ENCODE results near the gene LYPD6B. TPM values are rescaled to one million over a fixed set of nuclear protein-coding genes. Genes with fewer than 3 reads are reported as not detected.

Gene LYPD6B
- total RNA-seq, 1 donor: 2.5 TPM

DNA sequence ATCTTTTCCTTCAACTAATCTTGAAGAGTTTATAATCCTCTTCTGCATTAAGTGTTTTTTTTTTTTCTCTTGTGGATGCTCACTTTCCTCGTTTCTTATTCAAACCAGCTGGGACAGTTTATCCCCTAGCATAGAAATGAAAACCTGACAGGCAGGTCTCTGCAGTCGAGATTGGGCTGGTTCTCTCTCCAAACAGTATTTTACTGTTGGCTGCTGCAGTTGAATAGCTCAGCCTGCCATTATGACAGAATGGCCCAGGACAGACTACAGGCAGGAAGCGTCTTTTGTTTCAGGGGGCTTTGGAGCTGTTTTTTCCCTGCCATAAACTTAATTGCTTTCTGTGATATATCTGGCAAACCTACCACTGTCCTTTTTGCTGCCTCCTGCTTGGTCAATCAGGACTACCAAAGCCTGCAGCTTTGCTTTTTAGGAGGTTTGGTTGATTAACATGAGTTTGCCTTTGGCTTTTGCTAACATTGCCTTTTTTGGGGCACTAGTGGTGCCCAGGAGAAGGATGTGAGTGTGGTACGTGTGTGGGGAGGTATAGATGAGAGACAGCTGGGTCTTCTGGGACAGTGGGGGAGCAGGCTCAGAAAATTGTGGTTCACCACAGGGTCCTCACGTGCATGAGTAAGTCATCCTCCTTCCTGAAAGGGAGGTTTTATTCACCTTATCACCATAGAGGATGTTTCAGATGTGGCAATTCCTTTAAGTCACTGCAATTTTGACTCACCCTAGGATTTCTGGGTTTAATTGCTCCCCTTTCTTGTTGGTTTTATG is 128.7 kb downstream of the LYPD6B start:
- Histone ChIP-seq H3K9me3 (ENCODE audit: low read depth, low read length) (no peaks in the 10 kb centered on the region), H3K4me1 (ENCODE audit: insufficient read depth, low read length) (no peaks in the 10 kb centered on the region), H3K79me2 (ENCODE audit: insufficient read depth, low read length) (no peaks in the 10 kb centered on the region), H4K20me1 (ENCODE audit: insufficient read depth, low read length) (no peaks in the 10 kb centered on the region), H3K36me3 (ENCODE audit: insufficient read depth, low read length) (no peaks in the 10 kb centered on the region), H3K27ac (ENCODE audit: low read depth, low read length) (no peak overlapping the region), H3K4me2 (ENCODE audit: insufficient read depth, low read length) (no peak overlapping the region), H3K27me3 (ENCODE audit: insufficient read depth, low read length) (no peaks in the 10 kb centered on the region), H3K4me3 (ENCODE audit: insufficient read depth, low read length) (no peak overlapping the region), H2AFZ (ENCODE audit: low read length) (no peak overlapping the region)
- DNase-seq (ENCODE audit: insufficient read length, low spot score, missing footprints): peak; percentile 42
- TF ChIP-seq, protein P1, sequence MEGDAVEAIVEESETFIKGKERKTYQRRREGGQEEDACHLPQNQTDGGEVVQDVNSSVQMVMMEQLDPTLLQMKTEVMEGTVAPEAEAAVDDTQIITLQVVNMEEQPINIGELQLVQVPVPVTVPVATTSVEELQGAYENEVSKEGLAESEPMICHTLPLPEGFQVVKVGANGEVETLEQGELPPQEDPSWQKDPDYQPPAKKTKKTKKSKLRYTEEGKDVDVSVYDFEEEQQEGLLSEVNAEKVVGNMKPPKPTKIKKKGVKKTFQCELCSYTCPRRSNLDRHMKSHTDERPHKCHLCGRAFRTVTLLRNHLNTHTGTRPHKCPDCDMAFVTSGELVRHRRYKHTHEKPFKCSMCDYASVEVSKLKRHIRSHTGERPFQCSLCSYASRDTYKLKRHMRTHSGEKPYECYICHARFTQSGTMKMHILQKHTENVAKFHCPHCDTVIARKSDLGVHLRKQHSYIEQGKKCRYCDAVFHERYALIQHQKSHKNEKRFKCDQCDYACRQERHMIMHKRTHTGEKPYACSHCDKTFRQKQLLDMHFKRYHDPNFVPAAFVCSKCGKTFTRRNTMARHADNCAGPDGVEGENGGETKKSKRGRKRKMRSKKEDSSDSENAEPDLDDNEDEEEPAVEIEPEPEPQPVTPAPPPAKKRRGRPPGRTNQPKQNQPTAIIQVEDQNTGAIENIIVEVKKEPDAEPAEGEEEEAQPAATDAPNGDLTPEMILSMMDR (IDR thresholded peaks at IDR 0.05; ENCODE audit: extremely low read depth, low read depth, low read length): no peak

DNA sequence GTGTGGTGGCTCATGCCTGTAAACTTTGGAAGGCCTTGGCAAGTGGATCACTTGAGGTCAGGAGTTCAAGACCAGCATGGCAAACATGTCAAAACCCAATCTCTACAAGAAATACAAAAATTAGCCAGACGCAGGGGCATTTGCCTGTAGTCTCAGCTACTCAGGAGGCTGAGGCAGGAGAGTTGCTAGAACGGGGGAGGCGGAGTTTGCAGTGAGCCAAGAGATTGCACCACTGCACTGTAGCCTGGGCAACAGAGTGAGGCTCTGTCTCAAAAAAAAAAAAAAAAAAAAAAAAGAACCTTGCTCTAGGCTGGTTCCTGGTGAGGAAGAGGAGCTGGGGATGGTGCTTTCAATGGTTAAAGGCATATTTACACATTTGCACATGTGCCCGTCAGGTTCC is 129.4 kb downstream of the LYPD6B start:
- TF ChIP-seq, protein P1 (IDR thresholded peaks at IDR 0.05; ENCODE audit: extremely low read depth, low read depth, low read length): no peak
- H3K27me3 ChIP-seq (ENCODE audit: insufficient read depth, low read length): no peaks in the 10 kb centered on the region
- H3K4me2 ChIP-seq (ENCODE audit: insufficient read depth, low read length): no peak overlapping the region
- no peaks in the 10 kb centered on the region for H3K79me2 ChIP-seq (ENCODE audit: insufficient read depth, low read length)
- H3K9me3 ChIP-seq (ENCODE audit: low read depth, low read length): no peaks in the 10 kb centered on the region
- no peak overlapping the region for H3K4me3 ChIP-seq (ENCODE audit: insufficient read depth, low read length)
- H3K36me3 ChIP-seq (ENCODE audit: insufficient read depth, low read length): no peaks in the 10 kb centered on the region
- H4K20me1 ChIP-seq (ENCODE audit: insufficient read depth, low read length): no peaks in the 10 kb centered on the region
- H3K4me1 ChIP-seq (ENCODE audit: insufficient read depth, low read length): no peaks in the 10 kb centered on the region
- H2AFZ ChIP-seq (ENCODE audit: low read length): no peak overlapping the region
- no peak for DNase-seq (ENCODE audit: insufficient read length, low spot score, missing footprints)
- no peak overlapping the region for H3K27ac ChIP-seq (ENCODE audit: low read depth, low read length)

DNA sequence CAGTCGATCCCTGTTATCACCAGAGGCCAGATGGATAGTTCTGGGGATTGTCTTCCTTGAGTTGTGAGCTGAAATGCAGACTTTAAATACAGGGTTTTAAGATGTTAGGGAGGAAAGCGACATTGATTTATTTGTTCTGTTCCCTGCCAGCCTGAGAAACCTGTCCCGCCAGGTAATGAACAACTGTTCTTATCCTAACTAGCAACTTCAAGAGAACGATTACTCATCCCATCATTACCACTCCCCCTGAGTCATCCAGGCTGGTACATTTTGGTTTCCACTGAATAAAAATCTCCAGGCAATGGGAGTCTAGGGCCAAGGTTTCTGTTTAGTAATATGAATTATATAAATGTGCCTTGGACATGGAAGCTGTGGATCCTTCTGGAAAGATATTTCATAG is 131.2 kb downstream of the LYPD6B start:
- no peak overlapping the region for H3K27ac ChIP-seq (ENCODE audit: low read depth, low read length)
- DNase-seq (ENCODE audit: insufficient read length, low spot score, missing footprints): no peak

DNA sequence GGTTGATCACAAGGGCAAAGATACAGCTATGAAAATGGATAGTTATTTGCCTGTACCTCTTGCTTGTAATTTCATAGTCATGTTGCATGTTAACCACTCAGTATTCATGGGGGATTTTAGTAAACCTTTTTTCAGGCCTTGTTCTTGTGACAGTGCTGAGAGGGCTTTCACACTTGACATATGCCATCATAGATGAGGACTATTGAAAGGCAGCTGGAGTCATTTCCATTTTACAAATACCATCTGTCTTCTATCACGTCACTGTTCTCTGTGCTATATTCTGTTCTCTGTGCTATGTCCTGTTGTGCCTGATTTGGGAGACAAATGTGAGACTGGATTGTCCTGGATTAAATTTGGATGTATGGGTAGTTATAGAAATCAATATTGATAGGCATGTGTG is 131.7 kb downstream of the LYPD6B start:
- no peak overlapping the region for H3K27ac ChIP-seq (ENCODE audit: low read depth, low read length)
- DNase-seq (ENCODE audit: insufficient read length, low spot score, missing footprints): no peak

More for the DNA sequence above, 131.2 kb downstream of the LYPD6B start:
- Histone ChIP-seq H3K9me3 (ENCODE audit: low read depth, low read length) (no peaks in the 10 kb centered on the region), H3K36me3 (ENCODE audit: insufficient read depth, low read length) (no peaks in the 10 kb centered on the region), H3K4me3 (ENCODE audit: insufficient read depth, low read length) (no peak overlapping the region), H2AFZ (ENCODE audit: low read length) (no peak overlapping the region), H3K79me2 (ENCODE audit: insufficient read depth, low read length) (no peaks in the 10 kb centered on the region), H3K4me2 (ENCODE audit: insufficient read depth, low read length) (no peak overlapping the region), H3K4me1 (ENCODE audit: insufficient read depth, low read length) (no peaks in the 10 kb centered on the region), H3K27me3 (ENCODE audit: insufficient read depth, low read length) (no peaks in the 10 kb centered on the region), H4K20me1 (ENCODE audit: insufficient read depth, low read length) (no peaks in the 10 kb centered on the region)
- TF ChIP-seq, protein P1 (IDR thresholded peaks at IDR 0.05; ENCODE audit: extremely low read depth, low read depth, low read length): no peak

More for the DNA sequence above, 131.7 kb downstream of the LYPD6B start:
- H3K4me1 ChIP-seq (ENCODE audit: insufficient read depth, low read length): no peaks in the 10 kb centered on the region
- no peaks in the 10 kb centered on the region for H4K20me1 ChIP-seq (ENCODE audit: insufficient read depth, low read length)
- no peaks in the 10 kb centered on the region for H3K79me2 ChIP-seq (ENCODE audit: insufficient read depth, low read length)
- H3K4me3 ChIP-seq (ENCODE audit: insufficient read depth, low read length): no peak overlapping the region
- H3K27me3 ChIP-seq (ENCODE audit: insufficient read depth, low read length): no peaks in the 10 kb centered on the region
- no peaks in the 10 kb centered on the region for H3K36me3 ChIP-seq (ENCODE audit: insufficient read depth, low read length)
- TF ChIP-seq, protein P1 (IDR thresholded peaks at IDR 0.05; ENCODE audit: extremely low read depth, low read depth, low read length): no peak
- no peak overlapping the region for H3K4me2 ChIP-seq (ENCODE audit: insufficient read depth, low read length)
- no peaks in the 10 kb centered on the region for H3K9me3 ChIP-seq (ENCODE audit: low read depth, low read length)
- H2AFZ ChIP-seq (ENCODE audit: low read length): no peak overlapping the region

All from osteoblast (primary cell).